UCSD-AML1 (cell line): ENCODE results near the gene SLC49A3.

Source experiments
- DNase-seq: peaks from one replicate; lab custom pipeline; 2025; ENCODE audit not compliant: unreplicated experiment; lab: John Stamatoyannopoulos, UW

The SLC49A3 gene

GRCh38 chr4:666822-667544, 22.0 kb downstream of the SLC49A3 start:
- no peak for DNase-seq

GRCh38 chr4:666436-666810, 22.5 kb downstream of the SLC49A3 start:
- DNase-seq: no peak

DNA sequence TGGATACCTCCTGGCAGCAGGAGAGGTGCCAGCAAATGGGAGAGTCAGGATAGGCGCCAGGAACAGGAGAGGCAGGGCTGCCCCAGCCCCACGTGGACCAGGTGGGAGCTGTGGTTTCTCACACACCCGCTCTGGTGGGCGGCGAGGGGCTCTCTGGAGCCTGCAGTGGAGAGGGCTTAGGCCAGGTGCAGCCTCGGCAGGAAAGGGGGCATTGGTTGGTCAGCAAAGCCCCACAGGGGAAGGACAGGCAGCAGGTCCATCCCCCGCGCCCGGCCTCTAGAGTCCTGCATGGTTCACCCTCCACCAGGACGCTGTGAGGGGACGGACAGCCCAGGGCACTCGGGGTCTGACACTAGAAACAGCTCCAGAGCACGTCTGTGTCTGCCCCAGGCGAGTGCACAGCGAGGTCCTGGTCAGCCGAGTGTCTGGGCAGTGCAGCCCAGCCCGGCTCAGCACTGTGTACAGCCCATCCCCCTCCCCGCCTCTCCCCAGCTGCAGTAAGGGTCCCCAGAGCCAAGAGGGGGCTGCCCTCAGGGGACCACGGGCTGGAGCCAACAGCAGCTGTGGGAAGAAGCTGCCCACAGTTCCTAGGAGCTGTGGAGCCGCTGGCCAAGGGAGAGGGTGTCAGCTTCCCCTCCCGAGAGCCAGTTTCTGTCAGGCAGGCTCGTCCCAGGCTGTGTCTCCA, 23.1 kb downstream of the SLC49A3 start:
- no peak for DNase-seq

GRCh38 chr4:665381-665750, 23.6 kb downstream of the SLC49A3 start:
- no peak for DNase-seq

- no peak for DNase-seq
These were observed 24.2 kb downstream of the SLC49A3 start for GRCh38 chr4:664713-665231.

DNA sequence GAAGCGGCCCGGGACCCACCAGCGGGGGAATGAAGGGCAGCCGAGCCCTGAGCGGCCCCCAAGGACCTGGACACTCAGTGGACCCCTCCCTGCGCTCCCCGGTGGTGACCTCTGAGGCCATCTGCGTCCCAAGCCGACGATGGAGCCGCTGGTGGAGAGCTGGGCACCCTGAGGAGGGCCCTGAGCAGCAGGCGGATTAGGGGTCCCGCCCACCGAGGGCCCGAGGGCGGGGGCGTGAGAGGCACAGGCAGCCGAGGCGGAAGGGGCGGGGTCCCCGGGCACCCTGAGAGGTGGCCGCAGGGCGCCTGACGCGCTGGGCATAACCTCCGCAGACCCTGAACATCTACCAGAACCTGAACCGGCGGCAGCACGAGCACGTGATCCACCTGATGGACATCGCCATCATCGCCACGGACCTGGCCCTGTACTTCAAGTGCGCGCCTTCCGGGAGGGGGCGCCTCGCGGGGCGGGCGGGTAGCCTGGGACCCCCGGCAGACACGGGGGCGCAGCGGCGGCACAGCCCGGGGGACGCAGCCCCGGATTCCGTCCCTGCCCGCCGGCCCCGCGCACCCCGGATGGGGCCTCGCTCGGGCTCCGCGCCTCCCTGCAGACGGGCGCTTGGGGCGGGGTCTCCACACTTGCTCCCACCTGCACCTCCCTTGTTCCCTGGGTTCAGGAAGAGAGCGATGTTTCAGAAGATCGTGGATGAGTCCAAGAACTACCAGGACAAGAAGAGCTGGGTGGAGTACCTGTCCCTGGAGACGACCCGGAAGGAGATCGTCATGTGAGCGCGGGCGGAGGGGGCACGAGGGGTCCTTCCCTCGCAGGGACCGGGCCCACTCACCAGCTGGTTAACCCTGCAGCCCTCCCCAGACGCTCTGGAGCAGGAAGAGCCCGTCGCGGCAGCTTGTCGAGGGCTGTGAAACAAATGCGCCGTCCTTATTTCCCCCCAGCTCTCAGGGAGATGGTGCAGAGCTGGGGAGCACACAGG, 25.2 kb downstream of the SLC49A3 start:
- no peak for DNase-seq

- DNase-seq: no peak
These were observed 25.9 kb downstream of the SLC49A3 start for GRCh38 chr4:663046-663437.

DNA sequence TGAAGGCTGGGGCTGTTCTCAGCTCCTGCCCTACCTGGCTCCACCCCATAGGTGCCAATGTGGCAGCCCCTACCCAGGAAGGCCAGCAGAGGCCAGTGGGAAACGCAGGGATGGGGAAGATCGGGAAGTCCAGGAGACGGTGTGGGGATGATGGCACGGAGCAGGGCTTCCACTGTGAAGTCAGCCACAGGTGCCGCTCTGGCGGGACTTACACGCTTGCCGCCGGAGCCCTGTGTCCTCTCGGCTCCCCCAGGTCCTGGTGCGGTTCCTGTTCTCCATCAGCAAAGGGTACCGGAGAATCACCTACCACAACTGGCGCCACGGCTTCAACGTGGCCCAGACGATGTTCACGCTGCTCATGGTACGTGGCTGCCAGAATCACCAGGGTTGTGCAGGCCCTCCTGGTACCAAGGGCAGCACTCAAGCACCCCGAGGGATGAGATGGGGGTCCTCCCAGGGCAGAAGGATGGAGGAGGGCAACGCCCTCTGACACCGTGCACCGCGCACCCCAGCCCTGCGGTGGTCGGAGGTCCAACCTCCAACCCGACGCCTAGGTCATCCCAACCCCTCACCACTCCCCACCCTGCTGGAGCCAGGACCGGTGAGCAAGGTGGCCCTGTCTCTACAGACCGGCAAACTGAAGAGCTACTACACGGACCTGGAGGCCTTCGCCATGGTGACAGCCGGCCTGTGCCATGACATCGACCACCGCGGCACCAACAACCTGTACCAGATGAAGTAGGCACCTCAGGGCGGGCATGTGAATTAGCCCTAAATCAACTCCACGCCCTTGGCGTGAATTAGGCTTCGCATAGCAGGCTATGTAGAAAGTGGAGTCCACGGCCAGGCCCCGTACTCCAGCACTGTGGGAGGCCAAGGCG, 26.8 kb downstream of the SLC49A3 start:
- DNase-seq: no peak

- DNase-seq: no peak
These were observed 27.7 kb downstream of the SLC49A3 start for GRCh38 chr4:661231-661630.

GRCh38 chr4:660401-660800, 28.6 kb downstream of the SLC49A3 start:
- DNase-seq: no peak

DNA sequence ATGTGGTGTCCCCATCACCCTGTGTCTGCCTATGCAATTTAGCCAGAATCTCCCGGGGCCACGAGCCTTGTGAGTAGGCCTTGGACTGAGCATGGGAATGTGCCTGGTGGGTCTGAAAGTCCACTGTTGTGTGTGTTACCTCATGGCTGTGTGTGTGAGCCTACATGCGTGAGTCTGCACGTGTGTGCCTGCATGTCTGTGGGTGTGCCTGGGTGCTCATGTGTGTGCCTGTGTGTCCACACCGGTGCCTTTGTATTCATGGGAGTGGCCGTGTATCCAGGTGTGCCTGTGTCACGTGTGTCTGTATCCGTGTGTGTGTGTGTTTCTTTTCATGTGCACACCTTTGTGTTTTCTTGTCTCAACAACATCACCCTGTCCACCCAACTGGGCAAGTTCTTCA, 29.1 kb downstream of the SLC49A3 start:
- DNase-seq: no peak

DNA sequence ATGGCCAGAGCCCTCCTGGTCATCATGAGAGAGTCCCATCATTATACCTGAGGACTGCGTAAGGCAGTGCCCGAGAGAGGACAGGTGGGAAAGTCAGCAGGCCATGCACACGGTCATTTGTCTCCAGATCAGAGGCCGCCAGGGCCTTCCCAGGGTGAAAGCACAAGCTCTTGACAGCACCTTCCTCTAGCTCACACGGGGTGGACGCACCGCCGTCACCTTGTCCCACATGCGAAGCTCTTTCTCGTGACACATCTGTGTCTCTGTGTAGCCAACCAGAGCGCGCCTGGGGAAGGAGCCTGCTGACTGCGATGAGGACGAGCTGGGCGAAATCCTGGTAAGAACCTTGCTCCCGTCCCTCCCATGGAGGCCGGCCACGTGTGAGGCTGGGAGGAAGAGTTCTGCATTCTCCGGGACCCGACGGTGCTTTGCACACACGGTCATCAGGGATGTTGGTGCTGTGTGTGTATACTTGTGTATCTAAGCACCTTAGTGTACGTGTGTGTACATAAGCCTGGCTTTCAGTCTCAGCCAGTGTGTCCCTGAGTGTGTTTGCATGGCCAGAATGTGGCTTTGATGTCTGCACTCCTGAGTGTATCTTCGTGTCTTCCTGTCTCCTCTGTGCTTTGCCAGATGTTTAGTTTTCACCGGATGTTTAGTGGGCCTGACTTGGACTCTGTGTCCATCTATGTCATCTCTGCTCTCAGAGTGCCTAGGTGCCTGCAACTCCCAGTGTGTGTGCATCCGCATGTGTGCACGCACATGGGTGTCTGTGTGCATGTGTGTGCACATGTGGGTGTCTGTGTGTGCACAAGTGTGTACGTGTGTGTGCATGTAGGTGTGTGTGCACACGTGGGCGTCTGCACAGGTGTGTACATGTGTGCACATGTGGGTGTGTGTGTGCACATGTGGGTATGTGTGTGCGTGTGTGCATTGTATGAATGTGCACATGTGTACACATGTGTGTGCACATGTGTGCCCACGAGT, 30.0 kb downstream of the SLC49A3 start:
- no peak for DNase-seq

DNA sequence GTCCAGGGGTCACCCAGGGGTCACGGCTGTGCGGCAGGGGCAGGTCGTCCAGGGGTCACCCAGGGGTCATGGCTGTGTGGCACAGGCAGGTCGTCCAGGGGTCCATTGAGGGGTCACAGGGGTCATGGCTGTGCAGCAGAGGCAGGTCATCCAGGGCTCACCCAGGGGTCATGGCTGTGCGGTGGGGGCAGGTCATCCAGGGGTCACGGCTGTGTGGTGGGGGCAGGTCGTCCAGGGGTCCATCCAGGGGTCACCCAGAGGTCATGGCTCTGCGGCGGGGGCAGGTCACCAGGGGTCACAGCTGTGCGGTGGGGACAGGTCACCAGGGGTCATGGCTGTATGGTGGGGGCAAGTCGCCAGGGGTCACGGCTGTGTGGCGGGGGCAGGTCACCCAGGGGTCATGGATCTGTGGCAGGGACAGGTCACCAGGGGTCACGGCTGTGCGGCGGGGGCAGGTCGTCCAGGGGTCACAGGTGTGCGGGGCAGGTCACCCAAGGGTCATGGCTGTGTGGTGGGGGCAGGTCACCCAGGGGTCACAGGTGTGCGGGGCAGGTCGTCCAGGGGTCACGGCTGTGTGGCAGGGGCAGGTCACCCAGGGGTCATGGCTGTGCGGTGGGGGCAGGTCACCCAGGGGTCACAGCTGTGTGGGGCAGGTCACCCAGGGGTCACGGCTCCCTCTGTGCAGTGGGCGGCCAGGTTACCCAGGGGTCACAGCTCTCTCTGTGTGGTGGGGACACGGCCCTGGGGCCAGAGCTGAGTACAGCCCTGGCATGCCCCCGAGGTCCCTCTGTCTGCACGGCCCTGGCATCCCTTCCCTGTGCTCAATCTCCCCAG, 30.9 kb downstream of the SLC49A3 start:
- no peak for DNase-seq

- DNase-seq: no peak
These were observed 31.6 kb downstream of the SLC49A3 start for GRCh38 chr4:657338-657833.

GRCh38 chr4:656436-657337, 32.3 kb downstream of the SLC49A3 start:
- no peak for DNase-seq

DNA sequence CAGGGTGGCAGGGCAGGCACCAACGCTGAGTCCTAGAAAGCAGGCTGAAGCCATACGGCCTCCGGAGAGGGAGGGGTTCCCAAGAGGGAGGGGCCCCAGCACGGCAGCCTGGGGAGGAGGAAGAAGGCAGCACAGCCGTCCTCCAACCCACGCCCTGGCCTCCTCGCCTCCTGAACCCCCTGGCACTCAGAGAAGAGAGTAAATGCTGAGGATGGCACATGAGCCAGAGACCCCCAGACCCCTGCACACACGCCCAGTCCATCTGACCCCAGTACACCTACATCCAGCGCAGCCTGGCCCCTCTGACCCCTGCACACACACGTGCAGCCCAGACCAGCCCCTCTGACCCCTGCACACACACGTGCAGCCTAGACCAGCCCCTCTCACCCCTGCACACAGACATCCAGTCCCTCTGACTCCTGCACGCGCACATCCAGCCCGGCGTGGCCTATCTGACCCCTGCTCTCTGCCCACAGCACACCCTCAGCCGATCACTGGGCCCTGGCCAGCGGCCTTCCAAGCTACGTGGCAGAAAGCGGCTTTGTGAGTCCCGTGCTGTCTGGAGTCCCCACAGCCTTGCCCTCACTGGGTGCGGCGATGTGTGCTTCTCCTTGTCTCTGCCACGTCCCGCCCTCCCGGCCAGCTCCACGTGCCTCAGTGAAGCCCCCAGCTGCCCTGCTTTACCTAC, 33.3 kb downstream of the SLC49A3 start:
- DNase-seq: no peak
